ENCODE measurements around the gene CHRNA10.

DNA sequence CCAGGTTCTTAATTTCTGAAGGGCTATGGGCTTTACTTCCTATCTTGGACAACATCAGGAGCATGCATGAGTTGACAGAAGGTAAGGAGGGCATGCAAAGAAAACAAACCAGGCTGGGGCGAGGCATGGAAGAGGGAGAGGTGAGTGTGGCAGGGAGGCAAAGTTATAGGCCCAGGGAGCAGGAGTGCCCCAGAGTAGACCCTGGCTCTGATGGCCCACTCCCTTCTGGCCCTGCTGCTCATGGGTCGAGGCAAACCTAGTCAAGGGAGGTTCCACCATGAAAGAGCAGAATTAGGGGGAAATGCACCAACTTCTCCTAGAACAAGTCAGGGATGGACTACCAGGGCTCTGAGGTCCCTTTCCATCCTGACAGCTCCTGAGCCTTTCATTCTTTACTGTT lies 10.2 kb downstream of the CHRNA10 start:
- TF ChIP-seq CTCF (conservative IDR thresholded peaks at IDR 0.05; ENCODE audit: low read depth, low read length) (no peak), EZH2 (IDR thresholded peaks at IDR 0.05; ENCODE audit: borderline replicate concordance, low read depth, low read length, poor library complexity, severe bottlenecking) (no peak)
